WI38 (cell line): ENCODE measurements around the gene TRAK2.

Experiments used
- H3K4me3 ChIP-seq: 2 replicates; pipeline ENCODE4 v1.5.1; 2011; ENCODE audit warnings: low read depth, mild to moderate bottlenecking, control low read depth, low read length
- CTCF ChIP-seq: IDR thresholded peaks from 2 replicates; pipeline ENCODE4 v1.5.1; 2012; ENCODE audit warnings: low read depth, mild to moderate bottlenecking, control low read depth, low read length

The TRAK2 gene

GRCh38 chr2:201342923-201343322 is 108.3 kb downstream of the TRAK2 start:
- no peak overlapping the region for H3K4me3 ChIP-seq
- TF ChIP-seq CTCF: no peak

DNA sequence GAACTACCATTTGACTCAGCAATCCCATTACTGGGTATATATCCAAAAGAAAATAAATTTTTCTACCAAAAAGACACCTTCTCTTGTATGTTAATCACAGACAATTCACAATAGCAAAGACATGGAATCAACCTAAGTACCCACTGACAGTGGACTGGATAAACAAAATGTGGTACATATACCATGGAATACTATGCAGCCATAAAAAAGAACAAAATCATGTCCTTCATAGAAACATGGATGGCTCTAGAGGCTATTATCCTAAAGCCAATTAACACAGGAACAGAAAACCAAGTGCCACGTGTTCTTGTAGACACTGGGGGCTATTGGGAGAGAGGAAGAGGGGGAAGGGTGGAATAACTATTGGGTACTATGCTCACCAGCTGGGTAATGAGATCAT is 121.8 kb downstream of the TRAK2 start:
- no peak for TF ChIP-seq CTCF
- H3K4me3 ChIP-seq: no peak overlapping the region

- TF ChIP-seq CTCF: no peak
- no peak overlapping the region for H3K4me3 ChIP-seq
These were observed 123.6 kb downstream of the TRAK2 start for GRCh38 chr2:201327678-201328077.
